ENCODE data around the gene NELFA.
"Not testable (repeated sequence)": the region's sequence is repeated elsewhere in the genome, so short reads cannot be mapped to it uniquely, and the experiment has no call there.

Gene NELFA

DNA sequence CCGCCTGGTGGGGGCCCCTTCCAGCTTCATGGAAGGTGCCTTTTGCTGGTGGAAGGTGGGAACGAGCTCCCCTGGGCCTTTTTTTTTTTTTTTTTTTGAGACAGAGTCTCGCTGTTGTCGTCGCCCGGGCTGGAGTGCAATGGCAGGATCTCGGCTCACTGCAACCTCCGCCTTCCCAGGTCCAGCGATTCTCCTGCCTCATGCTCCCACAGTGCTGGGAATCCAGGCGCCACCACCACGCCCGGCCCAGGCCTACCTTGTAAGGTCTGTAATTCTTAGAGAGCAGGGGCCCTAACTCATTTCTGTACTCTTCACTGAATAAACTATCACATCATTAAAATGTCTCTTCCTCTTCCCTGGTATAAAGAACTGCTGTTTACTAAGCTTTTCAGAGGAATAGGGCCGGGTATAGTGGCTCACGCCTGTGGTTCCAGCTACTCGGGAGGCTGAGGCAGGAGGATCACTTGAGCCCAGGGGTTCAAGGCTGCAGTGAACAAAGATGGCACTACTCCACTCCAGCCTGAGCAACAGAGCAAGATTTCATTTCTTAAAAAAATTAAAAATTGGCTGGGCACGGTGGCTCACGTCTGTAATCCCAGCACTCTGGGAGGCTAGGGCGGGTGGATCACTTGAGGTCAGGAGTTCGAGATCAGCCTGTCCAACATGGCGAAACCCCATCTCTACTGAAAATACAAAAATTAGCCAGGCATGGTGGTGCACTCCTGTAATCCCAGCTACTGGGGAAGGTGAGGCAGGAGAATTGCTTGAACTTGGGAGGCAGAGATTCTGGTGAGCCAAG is 14.9 kb downstream of the NELFA start:
- not testable (repeated sequence) for DNase-seq (ENCODE audit: low read depth)

DNA sequence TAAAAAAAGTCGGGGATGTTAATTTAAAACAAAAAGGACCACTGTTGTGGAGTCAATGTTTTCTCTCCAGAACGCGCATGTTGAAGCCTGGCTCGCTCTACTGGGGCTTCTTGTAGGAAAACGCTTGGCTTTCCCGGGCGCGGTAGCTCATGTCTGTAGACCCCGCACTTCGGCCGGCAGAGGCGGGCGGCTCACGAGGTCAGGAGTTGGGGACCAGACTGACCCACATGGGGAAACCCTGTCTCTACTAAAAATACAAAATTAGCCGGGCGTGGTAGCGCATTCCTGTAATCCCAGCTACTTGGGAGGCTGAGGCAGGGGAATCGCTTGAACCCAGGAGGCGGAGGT is 15.6 kb downstream of the NELFA start:
- no peak for DNase-seq (ENCODE audit: low read depth)

- no peak for DNase-seq (ENCODE audit: low read depth)
These were observed 16.2 kb downstream of the NELFA start for GRCh38 chr4:1992468-1993168.

GRCh38 chr4:1991596-1992434 is 17.0 kb downstream of the NELFA start:
- no peak for DNase-seq (ENCODE audit: low read depth)

DNA sequence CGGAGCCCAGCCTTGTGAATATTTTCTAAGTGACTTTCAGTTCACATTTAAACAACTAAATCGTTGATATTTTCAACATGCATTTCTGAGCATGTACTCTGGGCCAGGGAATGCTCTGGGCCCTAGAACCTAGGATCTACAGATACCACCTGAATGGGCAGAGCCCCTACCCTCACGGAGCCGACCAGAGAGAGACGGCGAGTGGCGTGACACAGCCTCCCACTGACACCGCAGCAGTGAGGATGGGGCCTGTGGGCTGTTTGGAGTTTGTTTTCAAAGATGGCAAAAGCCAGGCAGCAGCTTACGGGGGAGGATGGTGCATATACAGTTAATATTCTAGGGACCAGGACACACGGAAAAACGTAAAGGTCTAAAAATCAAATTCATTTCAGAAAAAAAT is 17.7 kb downstream of the NELFA start:
- no peak for DNase-seq (ENCODE audit: low read depth)

GRCh38 chr4:1990676-1991075 is 18.1 kb downstream of the NELFA start:
- DNase-seq (ENCODE audit: low read depth), result no peak

GRCh38 chr4:1990348-1990645 is 18.5 kb downstream of the NELFA start:
- no peak for DNase-seq (ENCODE audit: low read depth)

DNA sequence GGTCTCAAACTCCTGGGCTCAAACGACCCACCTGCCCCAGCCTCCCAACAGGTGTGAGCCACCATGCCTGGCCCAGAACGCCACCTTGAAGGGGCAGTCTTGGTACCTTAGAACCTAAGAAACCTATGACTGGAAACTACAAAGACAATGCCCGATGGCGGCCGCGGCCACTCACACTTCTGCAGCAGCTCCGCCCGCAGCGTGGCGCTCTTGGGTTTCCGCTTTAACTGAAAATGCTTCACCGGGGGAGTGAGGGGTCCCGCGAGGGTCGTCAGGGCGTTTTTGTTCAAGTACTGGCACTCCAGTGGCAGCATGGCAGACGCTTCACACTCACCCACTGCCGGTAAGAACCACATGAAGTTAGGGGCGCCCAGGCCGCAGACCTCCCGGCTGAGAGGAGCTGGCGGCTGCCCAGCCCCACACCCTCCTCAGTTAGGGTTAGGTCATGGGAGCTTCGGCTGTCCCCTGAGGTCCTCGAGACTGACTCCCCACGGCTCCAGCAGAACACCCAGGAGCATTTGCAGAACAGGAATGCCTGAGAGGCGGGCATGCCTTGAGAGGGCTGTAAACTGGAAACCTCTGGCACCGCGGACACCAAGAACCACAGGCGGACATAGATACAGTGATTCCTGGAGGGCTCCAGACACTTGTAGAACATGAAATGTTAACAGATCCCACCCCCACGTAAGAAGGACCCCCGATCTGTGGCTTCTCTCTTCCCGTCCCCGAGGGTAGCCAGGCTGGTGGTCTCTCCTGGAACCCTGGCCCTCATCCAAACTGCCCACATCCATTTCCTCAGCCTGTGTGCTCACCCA is 19.0 kb downstream of the NELFA start:
- no peak for DNase-seq (ENCODE audit: low read depth)

- DNase-seq (ENCODE audit: low read depth), result no peak
These were observed 20.4 kb downstream of the NELFA start for GRCh38 chr4:1988327-1988724.

DNA sequence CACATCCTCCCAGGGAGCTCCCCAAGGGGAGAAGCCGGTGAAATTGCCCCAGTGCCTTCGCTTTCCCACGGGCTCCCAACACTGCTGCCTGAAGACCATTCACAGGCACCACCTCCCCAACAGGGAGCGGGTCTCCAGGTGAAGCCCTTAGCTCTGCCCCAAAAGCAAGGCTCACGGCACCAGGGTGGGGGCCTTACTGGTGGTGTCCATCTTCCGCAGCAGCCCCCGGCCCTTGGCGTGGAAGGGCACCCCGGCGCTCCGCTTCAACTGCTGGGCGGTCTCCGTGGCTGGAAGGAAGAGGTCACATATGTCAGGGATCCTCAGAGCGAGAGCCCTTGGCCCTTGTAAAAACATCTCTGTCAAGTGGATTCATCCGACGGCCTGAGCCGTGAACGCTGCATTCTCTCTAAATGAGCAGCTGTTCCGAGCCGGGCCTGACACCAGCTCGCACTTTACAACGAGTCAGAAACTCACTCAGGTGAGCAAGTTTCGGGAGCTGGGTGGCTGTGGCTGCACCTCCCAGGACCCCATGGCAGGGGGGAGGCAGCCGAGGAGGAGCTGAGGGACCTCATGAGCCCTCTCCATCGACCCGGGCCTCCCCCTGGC is 20.9 kb downstream of the NELFA start:
- DNase-seq (ENCODE audit: low read depth), result no peak

- no peak for DNase-seq (ENCODE audit: low read depth)
These were observed 21.5 kb downstream of the NELFA start for GRCh38 chr4:1987296-1987695.

DNA sequence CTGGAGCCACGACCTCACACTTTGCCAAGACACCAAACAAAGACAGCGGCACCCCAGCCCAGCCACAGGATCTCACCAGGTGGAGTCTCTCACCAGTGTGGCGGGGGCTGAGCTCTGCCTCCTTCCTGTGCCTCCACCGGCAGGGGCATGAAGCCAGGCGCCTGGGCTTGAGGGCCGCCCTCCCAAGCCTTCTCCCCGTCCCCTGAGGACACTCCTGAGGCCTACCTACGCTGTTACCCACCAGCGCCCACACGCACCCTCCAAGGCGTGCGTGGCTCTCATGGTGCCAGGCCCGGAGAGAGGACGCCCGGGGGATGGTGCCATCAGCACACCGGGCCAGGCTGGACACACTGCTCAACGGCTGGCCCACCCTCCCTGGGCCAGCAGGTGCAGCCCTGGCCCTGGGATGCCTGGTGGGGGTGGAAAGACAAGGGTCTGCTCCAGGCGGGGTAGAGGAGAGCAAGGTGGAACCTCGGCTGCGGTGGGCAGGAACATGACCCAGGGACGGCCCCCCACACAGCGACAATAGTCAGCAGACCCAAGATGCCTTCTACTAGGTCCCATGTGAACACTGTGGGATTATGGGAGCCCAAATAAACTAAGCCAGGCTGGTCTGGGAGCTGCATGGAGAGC is 22.1 kb downstream of the NELFA start:
- no peak for DNase-seq (ENCODE audit: low read depth)

DNA sequence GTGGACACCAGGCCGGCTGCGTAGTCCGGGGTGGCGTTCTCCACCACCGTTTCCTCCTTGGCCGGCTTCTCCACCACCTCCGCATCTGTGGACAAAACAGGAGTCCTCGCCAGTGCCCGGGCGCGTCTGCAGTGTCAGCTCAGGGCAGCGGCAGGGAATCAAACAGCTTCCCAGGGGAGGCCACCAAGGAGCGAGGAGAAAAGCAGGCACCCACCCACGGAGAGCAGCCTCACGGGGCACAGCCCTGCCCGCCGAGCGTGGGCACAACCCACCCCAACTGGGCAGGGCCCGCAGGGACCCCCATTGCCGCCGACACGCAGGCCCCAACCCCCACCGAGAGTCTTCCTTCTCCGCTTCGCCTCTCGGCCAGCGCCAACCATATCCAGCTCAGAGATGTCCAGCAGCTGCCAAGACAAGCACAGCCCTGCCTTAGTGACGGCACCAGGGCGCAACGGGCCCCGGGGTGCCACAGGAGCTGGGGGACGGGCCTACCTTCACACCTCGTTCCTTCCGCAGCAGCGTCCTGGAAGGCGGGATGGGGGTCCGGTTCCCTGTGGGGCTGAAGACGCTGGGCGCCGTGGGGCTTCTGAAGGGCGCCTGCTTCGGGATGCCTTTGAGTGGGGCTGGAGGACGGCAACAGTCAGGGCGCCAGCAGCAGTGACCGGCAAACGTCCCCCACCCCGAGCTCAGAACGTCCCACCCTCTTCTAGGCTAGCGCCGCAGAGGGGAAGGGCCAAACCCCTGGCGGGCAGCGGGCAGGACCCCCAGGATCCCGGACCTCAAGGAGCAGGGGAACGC is 22.8 kb downstream of the NELFA start:
- no peak for DNase-seq (ENCODE audit: low read depth)

DNA sequence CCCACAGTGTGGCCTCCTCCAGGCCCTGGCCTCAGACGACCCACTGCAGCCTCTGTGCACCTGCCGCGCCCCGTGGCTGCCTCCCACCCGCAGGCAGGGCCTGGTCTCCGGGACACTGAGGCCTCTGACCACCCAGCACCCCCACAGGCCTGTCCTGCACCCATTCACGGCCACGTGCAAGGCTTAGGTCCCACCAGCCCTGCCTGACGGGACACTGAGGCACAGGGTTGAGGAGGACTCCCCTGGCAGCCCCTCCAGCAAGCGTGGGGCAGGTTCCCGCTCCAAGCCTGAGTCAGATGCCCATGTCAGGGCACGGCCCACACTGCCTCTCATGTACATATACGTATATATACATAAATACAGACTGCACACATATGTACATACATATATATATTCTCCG is 23.5 kb downstream of the NELFA start:
- DNase-seq (ENCODE audit: low read depth), result no peak

DNA sequence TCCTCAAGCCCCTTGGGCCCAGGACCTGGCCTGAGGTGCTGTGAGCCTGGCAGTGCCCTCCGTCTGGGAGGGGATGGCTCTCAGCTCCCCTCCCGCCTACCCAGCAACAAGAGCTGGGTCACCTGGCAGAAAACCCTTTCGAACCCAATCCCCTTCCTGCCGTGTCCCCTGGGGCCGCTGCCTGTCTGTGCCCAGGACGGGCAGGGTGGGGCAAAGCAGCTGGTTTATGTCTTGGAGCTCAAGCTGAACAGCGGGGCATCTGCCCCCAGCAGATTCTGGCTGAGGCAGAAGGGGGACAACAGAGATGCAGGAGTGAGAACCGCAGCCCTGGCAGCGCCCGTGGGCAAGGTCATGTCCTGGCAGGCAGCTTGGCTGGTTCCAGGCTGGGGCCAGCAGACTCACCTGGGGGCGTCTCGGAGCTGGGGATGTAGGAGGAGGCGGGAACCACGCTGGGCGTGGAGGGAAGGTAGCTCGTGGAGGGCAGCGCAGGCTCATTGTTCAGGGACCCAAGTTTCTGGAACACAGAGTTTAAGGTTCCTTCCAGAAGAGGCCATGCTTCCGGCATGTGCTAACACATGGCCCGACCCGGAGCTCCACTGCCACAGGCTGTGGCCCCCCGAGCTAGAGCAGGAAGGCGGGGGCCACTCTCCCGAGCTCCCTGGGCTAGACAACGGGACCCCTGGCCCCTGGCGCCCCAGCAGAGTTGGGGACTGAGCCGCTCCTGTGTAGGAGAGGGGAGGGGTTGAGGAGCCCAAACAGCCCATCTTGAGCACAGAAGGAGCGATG is 24.2 kb downstream of the NELFA start:
- no peak for DNase-seq (ENCODE audit: low read depth)

GRCh38 chr4:1983846-1984405 is 24.8 kb downstream of the NELFA start:
- no peak for DNase-seq (ENCODE audit: low read depth)

GRCh38 chr4:1983053-1983845 is 25.5 kb downstream of the NELFA start:
- DNase-seq (ENCODE audit: low read depth), result no peak
